Measurements from ENCODE around the gene PACS2. TPM values are rescaled to one million over a fixed set of nuclear protein-coding genes. Genes with fewer than 3 reads are reported as not detected.

The PACS2 gene
- total RNA-seq, 1 experiment from 2014 or later = 62.0 TPM

- no TSS peak for BruUV-seq (replicated peaks)
- intact Hi-C loops (cut with micrococcal nuclease) = no loop called here
- no peak overlapping the region for H3K4me2 ChIP-seq (ENCODE audit: low read length)
- no peaks in the 10 kb centered on the region for H3F3A ChIP-seq (ENCODE audit: low read length, unreplicated experiment)
- H4K20me1 ChIP-seq (ENCODE audit: low read length) = 0 out of 2 replicates have a peak, but pooled peaks cover 3% of the 10 kb centered on the region
- CTCF ChIA-PET = no interaction called here
- POLR2A ChIA-PET (ENCODE audit: unreplicated experiment) = interaction anchor here (0.9 kb wide), 1 partner anchor 58 kb away, joined by 3 read pairs; no protein-coding TSS in a partner anchor
- no peaks in the 10 kb centered on the region for H3K36me3 ChIP-seq (ENCODE audit: low read depth, low read length)
- H3K9me3 ChIP-seq (ENCODE audit: low read length) = no peaks in the 10 kb centered on the region
- no peak overlapping the region for H3K4me3 ChIP-seq (ENCODE audit: low read length)
- no peak overlapping the region for H3K27ac ChIP-seq (ENCODE audit: low read length)
- no peaks in the 10 kb centered on the region for H3K9me2 ChIP-seq (replicated peaks; ENCODE audit: low read length)
- TF ChIP-seq CTCF (conservative IDR thresholded peaks at IDR 0.05; ENCODE audit: low read depth, low read length) (no peak), EZH2phosphoT487 (IDR thresholded peaks at IDR 0.05; ENCODE audit: borderline replicate concordance, low read length) (no peak), EZH2 (IDR thresholded peaks at IDR 0.05; ENCODE audit: low read length, unreplicated experiment) (no peak)
- H3K79me2 ChIP-seq (ENCODE audit: low read length) = peaks cover 82% of the 10 kb centered on the region
- H3K9ac ChIP-seq (ENCODE audit: low read length) = no peak overlapping the region
- ATAC-seq (no peak), DNase-seq (no peak)
- no peak overlapping the region for H2AFZ ChIP-seq (ENCODE audit: low read length)
- H3K4me1 ChIP-seq (ENCODE audit: insufficient read depth, low read length) = peaks cover 17% of the 10 kb centered on the region
- H3K27me3 ChIP-seq (ENCODE audit: low read length) = no peaks in the 10 kb centered on the region
Measured at GRCh38 chr14:105422695-105423487, 108.3 kb downstream of the PACS2 start.

GRCh38 chr14:105423488-105424195 is 109.1 kb downstream of the PACS2 start:
- no peaks in the 10 kb centered on the region for H3K27me3 ChIP-seq (ENCODE audit: low read length)
- no peaks in the 10 kb centered on the region for H3K9me2 ChIP-seq (replicated peaks; ENCODE audit: low read length)
- POLR2A ChIA-PET (ENCODE audit: unreplicated experiment) = no interaction called here
- peaks cover 90% of the 10 kb centered on the region for H3K79me2 ChIP-seq (ENCODE audit: low read length)
- H3K9ac ChIP-seq (ENCODE audit: low read length) = no peak overlapping the region
- no peak overlapping the region for H3K4me2 ChIP-seq (ENCODE audit: low read length)
- no peak overlapping the region for H2AFZ ChIP-seq (ENCODE audit: low read length)
- H3K27ac ChIP-seq (ENCODE audit: low read length) = no peak overlapping the region
- no peaks in the 10 kb centered on the region for H3K9me3 ChIP-seq (ENCODE audit: low read length)
- ATAC-seq (no peak), DNase-seq (no peak)
- TF ChIP-seq CTCF (conservative IDR thresholded peaks at IDR 0.05; ENCODE audit: low read depth, low read length) = no peak
- no peak for TF ChIP-seq EZH2phosphoT487 (IDR thresholded peaks at IDR 0.05; ENCODE audit: borderline replicate concordance, low read length)
- no peak for TF ChIP-seq EZH2 (IDR thresholded peaks at IDR 0.05; ENCODE audit: low read length, unreplicated experiment)
- no peak overlapping the region for H3K4me3 ChIP-seq (ENCODE audit: low read length)
- BruUV-seq (replicated peaks) = no TSS peak
- H3F3A ChIP-seq (ENCODE audit: low read length, unreplicated experiment) = no peaks in the 10 kb centered on the region
- no peaks in the 10 kb centered on the region for H3K36me3 ChIP-seq (ENCODE audit: low read depth, low read length)
- intact Hi-C loops (cut with micrococcal nuclease) = no loop called here
- CTCF ChIA-PET = no interaction called here
- peaks cover 17% of the 10 kb centered on the region for H3K4me1 ChIP-seq (ENCODE audit: insufficient read depth, low read length)
- H4K20me1 ChIP-seq (ENCODE audit: low read length) = 0 out of 2 replicates have a peak, but pooled peaks cover 3% of the 10 kb centered on the region
